ENCODE results near the gene SLC35E2B.

SLC35E2B gene

GRCh38 chr1:1612104-1612400, 80.5 kb downstream of the SLC35E2B start:
- peaks cover 7% of the 10 kb centered on the region for H3K4me1 ChIP-seq (ENCODE audit: control insufficient read depth, low read depth, low read length)
- H3K36me3 ChIP-seq (ENCODE audit: control insufficient read depth, insufficient read depth, low read length) = no peaks in the 10 kb centered on the region
- H3K79me1 ChIP-seq (ENCODE audit: low read length) = peaks cover 8% of the 10 kb centered on the region
- no CpG with 5 or more reads among the region's 3 CpGs for WGBS (ENCODE audit: extremely low coverage, insufficient coverage, low lambda C conversion rate)
- H2AK5ac ChIP-seq (ENCODE audit: low read length) = no peak overlapping the region
- H3K18ac ChIP-seq (ENCODE audit: low read length) = no peak overlapping the region
- no peaks in the 10 kb centered on the region for H3K27me3 ChIP-seq (ENCODE audit: insufficient read depth, low read length, poor library complexity)
- no peak overlapping the region for H3K4me3 ChIP-seq (ENCODE audit: low read length)
- no peak overlapping the region for H4K5ac ChIP-seq (ENCODE audit: low read length)
- no peak overlapping the region for H3K4ac ChIP-seq (ENCODE audit: low read depth, low read length)
- DNase-seq = no peak
- no peak overlapping the region for H3K56ac ChIP-seq (ENCODE audit: low read length)
- no peak overlapping the region for H4K8ac ChIP-seq (ENCODE audit: low read depth, low read length)
- H2BK15ac ChIP-seq (replicated peaks; ENCODE audit: low read depth) = no peak overlapping the region
- H3K9ac ChIP-seq (ENCODE audit: low read length) = no peak overlapping the region
- H3K27ac ChIP-seq (ENCODE audit: low read depth, low read length) = no peak overlapping the region
- H2BK120ac ChIP-seq (ENCODE audit: low read depth, low read length) = no peak overlapping the region
- no peak overlapping the region for H3K4me2 ChIP-seq (ENCODE audit: low read length)
- H3K79me2 ChIP-seq (ENCODE audit: control insufficient read depth, insufficient read depth, low read length) = peaks cover 4% of the 10 kb centered on the region
- H3K23ac ChIP-seq (ENCODE audit: low read length) = no peak overlapping the region
- H2BK5ac ChIP-seq (ENCODE audit: low read length) = no peak overlapping the region

- Histone ChIP-seq H3K56ac (ENCODE audit: low read length) (no peak overlapping the region), H2BK120ac (ENCODE audit: low read depth, low read length) (no peak overlapping the region), H3K4me1 (ENCODE audit: control insufficient read depth, low read depth, low read length) (peaks cover 7% of the 10 kb centered on the region), H3K23ac (ENCODE audit: low read length) (no peak overlapping the region), H4K5ac (ENCODE audit: low read length) (no peak overlapping the region), H3K4me2 (ENCODE audit: low read length) (no peak overlapping the region), H2AK5ac (ENCODE audit: low read length) (no peak overlapping the region), H3K79me2 (ENCODE audit: control insufficient read depth, insufficient read depth, low read length) (peaks cover 4% of the 10 kb centered on the region), H3K27ac (ENCODE audit: low read depth, low read length) (no peak overlapping the region), H3K4ac (ENCODE audit: low read depth, low read length) (no peak overlapping the region), H3K27me3 (ENCODE audit: insufficient read depth, low read length, poor library complexity) (no peaks in the 10 kb centered on the region), H3K18ac (ENCODE audit: low read length) (no peak overlapping the region), H3K36me3 (ENCODE audit: control insufficient read depth, insufficient read depth, low read length) (no peaks in the 10 kb centered on the region), H2BK15ac (replicated peaks; ENCODE audit: low read depth) (no peak overlapping the region), H3K9ac (ENCODE audit: low read length) (no peak overlapping the region), H3K79me1 (ENCODE audit: low read length) (peaks cover 8% of the 10 kb centered on the region), H4K8ac (ENCODE audit: low read depth, low read length) (no peak overlapping the region), H2BK5ac (ENCODE audit: low read length) (no peak overlapping the region), H3K4me3 (ENCODE audit: low read length) (no peak overlapping the region)
- DNase-seq = no peak
- no CpG with 5 or more reads among the region's 9 CpGs for WGBS (ENCODE audit: extremely low coverage, insufficient coverage, low lambda C conversion rate)
These were observed 81.8 kb downstream of the SLC35E2B start for GRCh38 chr1:1610796-1611195.

GRCh38 chr1:1609822-1610485, 82.6 kb downstream of the SLC35E2B start:
- Histone ChIP-seq H3K18ac (ENCODE audit: low read length) (no peak overlapping the region), H4K5ac (ENCODE audit: low read length) (no peak overlapping the region), H2BK120ac (ENCODE audit: low read depth, low read length) (no peak overlapping the region), H2BK5ac (ENCODE audit: low read length) (no peak overlapping the region), H3K4ac (ENCODE audit: low read depth, low read length) (no peak overlapping the region), H3K79me2 (ENCODE audit: control insufficient read depth, insufficient read depth, low read length) (peaks cover 4% of the 10 kb centered on the region), H3K23ac (ENCODE audit: low read length) (no peak overlapping the region), H4K8ac (ENCODE audit: low read depth, low read length) (no peak overlapping the region), H3K9ac (ENCODE audit: low read length) (no peak overlapping the region), H3K27me3 (ENCODE audit: insufficient read depth, low read length, poor library complexity) (no peaks in the 10 kb centered on the region), H3K79me1 (ENCODE audit: low read length) (peaks cover 8% of the 10 kb centered on the region), H3K36me3 (ENCODE audit: control insufficient read depth, insufficient read depth, low read length) (no peaks in the 10 kb centered on the region), H2AK5ac (ENCODE audit: low read length) (no peak overlapping the region), H3K4me2 (ENCODE audit: low read length) (no peak overlapping the region), H2BK15ac (replicated peaks; ENCODE audit: low read depth) (no peak overlapping the region), H3K27ac (ENCODE audit: low read depth, low read length) (no peak overlapping the region), H3K4me3 (ENCODE audit: low read length) (no peak overlapping the region), H3K4me1 (ENCODE audit: control insufficient read depth, low read depth, low read length) (peaks cover 7% of the 10 kb centered on the region), H3K56ac (ENCODE audit: low read length) (no peak overlapping the region)
- no peak for DNase-seq
- WGBS (ENCODE audit: extremely low coverage, insufficient coverage, low lambda C conversion rate) = no CpG with 5 or more reads among the region's 12 CpGs
